SU-DHL-6 (cell line): ENCODE data around the gene FKBP10.
A peak's percentile ranks its signal among the peaks of the same experiment; 100 is the strongest.

Experiments
- EZH2phosphoT487 ChIP-seq: fragments of 200-600 bp; sonication (generic), shearing (Covaris generic); conservative IDR thresholded peaks from 2 replicates; pipeline ENCODE4 v1.6.1; 2018; ENCODE audit warnings: mild to moderate bottlenecking, antibody characterized with exemption, low read length, moderate library complexity, mixed read lengths
- TF ChIP-seq, protein P1 (sequence below): fragments of 200-600 bp; sonication (generic); IDR thresholded peaks from one replicate; pipeline ENCODE4 v1.5.1; 2017; ENCODE audit warnings: antibody characterized with exemption, mild to moderate bottlenecking, low read length, moderate library complexity; ENCODE audit not compliant: insufficient read depth, poor library complexity, severe bottlenecking

DNA sequence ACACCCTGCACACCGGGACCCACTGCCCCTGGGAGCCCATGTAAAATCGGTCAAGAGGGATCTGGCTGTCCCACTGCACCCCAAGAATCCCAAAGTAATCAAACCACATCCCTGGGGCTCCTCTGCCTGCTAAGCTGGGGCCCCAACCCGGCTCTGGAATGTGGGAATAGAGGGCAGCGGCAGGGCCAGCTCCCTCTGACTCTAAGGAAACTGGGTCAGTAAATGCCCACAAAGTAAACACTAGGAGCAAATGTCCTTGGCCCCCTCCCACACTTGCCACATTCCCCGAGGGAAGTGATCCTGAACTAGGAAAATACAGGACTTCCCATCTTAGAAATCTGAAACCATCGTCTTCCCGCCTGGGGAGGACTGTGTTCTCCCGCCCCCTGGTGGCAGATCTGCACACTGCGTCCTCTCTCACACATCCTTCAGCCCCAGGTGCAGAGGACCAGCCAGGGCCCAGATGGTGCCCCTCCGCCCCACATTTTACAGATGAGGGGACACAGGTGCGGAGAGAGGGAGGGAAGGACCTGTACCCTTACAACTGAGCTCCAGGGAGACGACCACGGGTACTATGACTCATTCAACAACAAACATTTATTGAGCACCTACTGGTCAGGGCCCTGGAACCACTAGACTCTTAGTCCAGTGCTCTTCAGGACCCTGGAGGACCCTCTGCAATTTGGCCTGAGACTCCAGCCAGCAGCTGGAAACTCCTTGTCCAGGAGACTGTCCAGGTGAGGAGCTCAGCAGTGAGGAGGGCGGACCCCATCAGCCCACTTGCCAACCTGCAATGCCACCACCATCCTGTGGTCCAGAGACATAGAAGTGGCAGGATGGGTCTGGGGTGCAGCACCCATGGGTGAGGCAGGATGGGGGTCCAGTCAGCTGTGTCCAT, 11.2 kb upstream of the FKBP10 start:
- TF ChIP-seq, protein P1, sequence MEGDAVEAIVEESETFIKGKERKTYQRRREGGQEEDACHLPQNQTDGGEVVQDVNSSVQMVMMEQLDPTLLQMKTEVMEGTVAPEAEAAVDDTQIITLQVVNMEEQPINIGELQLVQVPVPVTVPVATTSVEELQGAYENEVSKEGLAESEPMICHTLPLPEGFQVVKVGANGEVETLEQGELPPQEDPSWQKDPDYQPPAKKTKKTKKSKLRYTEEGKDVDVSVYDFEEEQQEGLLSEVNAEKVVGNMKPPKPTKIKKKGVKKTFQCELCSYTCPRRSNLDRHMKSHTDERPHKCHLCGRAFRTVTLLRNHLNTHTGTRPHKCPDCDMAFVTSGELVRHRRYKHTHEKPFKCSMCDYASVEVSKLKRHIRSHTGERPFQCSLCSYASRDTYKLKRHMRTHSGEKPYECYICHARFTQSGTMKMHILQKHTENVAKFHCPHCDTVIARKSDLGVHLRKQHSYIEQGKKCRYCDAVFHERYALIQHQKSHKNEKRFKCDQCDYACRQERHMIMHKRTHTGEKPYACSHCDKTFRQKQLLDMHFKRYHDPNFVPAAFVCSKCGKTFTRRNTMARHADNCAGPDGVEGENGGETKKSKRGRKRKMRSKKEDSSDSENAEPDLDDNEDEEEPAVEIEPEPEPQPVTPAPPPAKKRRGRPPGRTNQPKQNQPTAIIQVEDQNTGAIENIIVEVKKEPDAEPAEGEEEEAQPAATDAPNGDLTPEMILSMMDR: peak; percentile 94
- no peak for TF ChIP-seq EZH2phosphoT487
